T-cell (primary cell): ENCODE measurements around the gene SLC38A6. TPM values are rescaled to one million over a fixed set of nuclear protein-coding genes. Genes with fewer than 3 reads are reported as not detected.

ENCODE experiments used
- ATAC-seq, 4 experiments: fragments of 200-7000 bp in 3 of 4; fragments of 150-1000 bp in 1 of 4; cut with Tn5 transposase; replicated peaks in 1 of 4; 1 replicate in 3 of 4; 2 replicates in 1 of 4; pipeline ENCODE4 v1.10.0; 2021; ENCODE audit warnings: moderate library complexity in 3 of 4, mild to moderate bottlenecking in 2 of 4, moderate number of reproducible peaks in 1 of 4
- CTCF ChIA-PET, 2 donors: fragments of 300-600 bp; sonication (Branson Sonifier 250); formaldehyde crosslinking; loops; one replicate each; lab custom pipeline; 2022; ENCODE audit warnings: antibody characterized with exemption in 2 of 2; lab: Charles Lee
- POLR2A ChIA-PET, 2 donors: fragments of 300-600 bp; sonication (Branson Sonifier 250); formaldehyde crosslinking; loops; one replicate each; lab custom pipeline; 2022; ENCODE audit warnings: antibody characterized with exemption in 2 of 2; lab: Charles Lee
- DNase-seq, 35 experiments: peaks; one replicate each; pipeline versions ENCODE4 v3.0.0 to v3.0.0-alpha.2; 2013 to 2023
- H3K27ac ChIP-seq: one replicate; pipeline ENCODE4 v1.5.1; 2013; ENCODE audit warnings: low read length
- H3K27me3 ChIP-seq, 2 experiments: replicated peaks in 1 of 2; 1 replicate in 1 of 2; 2 replicates in 1 of 2; pipeline versions ENCODE4 v1.6.1 to v1.7.0; 2013; ENCODE audit warnings: low read length in 1 of 2, mixed read lengths in 1 of 2; ENCODE audit not compliant: control insufficient read depth in 2 of 2, insufficient read depth in 2 of 2; ENCODE audit errors: extremely low read depth in 1 of 2
- H3K36me3 ChIP-seq, 2 donors: 1 replicate in 1 of 2; 2 replicates in 1 of 2; pipeline versions ENCODE4 v1.6.1 to v1.7.0; 2013; ENCODE audit warnings: low read length in 1 of 2; ENCODE audit not compliant: control insufficient read depth in 2 of 2, insufficient read depth in 1 of 2; ENCODE audit errors: extremely low read depth in 1 of 2
- H3K4me1 ChIP-seq, 2 experiments: 1 replicate in 1 of 2; 2 replicates in 1 of 2; pipeline versions ENCODE4 v1.6.1 to v1.7.0; 2013; ENCODE audit warnings: low read length in 2 of 2, mixed read lengths in 1 of 2; ENCODE audit not compliant: insufficient read depth in 2 of 2, control insufficient read depth in 1 of 2; ENCODE audit errors: extremely low read depth in 1 of 2
- H3K4me3 ChIP-seq, 2 donors: 1 replicate in 1 of 2; 2 replicates in 1 of 2; pipeline versions ENCODE4 v1.5.1 to v1.7.0; 2013; ENCODE audit warnings: mild to moderate bottlenecking in 2 of 2, low read length in 1 of 2, moderate library complexity in 1 of 2; ENCODE audit not compliant: control insufficient read depth in 1 of 2; ENCODE audit errors: extremely low read depth in 1 of 2
- H3K9me3 ChIP-seq: 2 replicates; pipeline ENCODE4 v1.7.0; 2013
- H3K27ac Mint-ChIP-seq, 2 donors: one replicate each; pipeline ENCODE4 v1.8.0; 2020 to 2021; ENCODE audit warnings: mild to moderate bottlenecking in 2 of 2, mixed read lengths in 2 of 2
- H3K27me3 Mint-ChIP-seq, 2 donors: one replicate each; pipeline ENCODE4 v1.8.0; 2021 to 2022; ENCODE audit warnings: mixed read lengths in 2 of 2
- H3K36me3 Mint-ChIP-seq: one replicate; pipeline ENCODE4 v1.8.0; 2021; ENCODE audit warnings: mixed read lengths
- H3K4me1 Mint-ChIP-seq, 3 donors: one replicate each; pipeline ENCODE4 v1.8.0; 2020 to 2022; ENCODE audit warnings: mixed read lengths in 3 of 3, mild to moderate bottlenecking in 1 of 3
- H3K4me3 Mint-ChIP-seq, 3 donors: one replicate each; pipeline ENCODE4 v1.8.0; 2020 to 2022; ENCODE audit warnings: mild to moderate bottlenecking in 3 of 3, mixed read lengths in 3 of 3, moderate library complexity in 3 of 3
- H3K9me3 Mint-ChIP-seq, 3 donors: one replicate each; pipeline ENCODE4 v1.8.0; 2020 to 2022; ENCODE audit warnings: mixed read lengths in 3 of 3
- WGBS: methylation state at CpG from one replicate; pipeline ENCODE4 v1.1.5; 2013; ENCODE audit warnings: missing lambda C conversion rate; ENCODE audit not compliant: insufficient coverage; 5-methylcytosine and 5-hydroxymethylcytosine counted together
- total RNA-seq, 35 experiments: library from RNA in 6 of 35; stranded (reverse) in 6 of 35; fragments of 120-200 nt in 1 of 35; gene quantifications; one replicate each; pipeline versions ENCODE4 v1.2.1 to v1.2.4 and lab custom pipeline; 2013 to 2026

The SLC38A6 gene
- total RNA-seq, 5 donors from 2014 or later (not counting 1 experiment from before 2014, with no cell fraction given): 11.1 to 20.3 (median 14.2) TPM

GRCh38 chr14:60973070-60973469 is 8.0 kb upstream of the SLC38A6 start:
- ChIA-PET POLR2A (no interaction called here), CTCF (no interaction called here)
- Histone ChIP-seq H3K4me1 (no peaks in the 10 kb centered on the region), H3K27me3 (no peaks in the 10 kb centered on the region), H3K36me3 (peaks cover 0 to 5% of the 10 kb centered on the region in 2 donors), H3K27ac (no peak overlapping the region), H3K9me3 (no peaks in the 10 kb centered on the region), H3K4me3 (no peak overlapping the region)
- WGBS: 100% methylated on average over 1 of the region's 3 CpGs
- H3K9me3 Mint-ChIP-seq: no peaks in the 10 kb centered on the region
- no peak overlapping the region for H3K4me3 Mint-ChIP-seq
- DNase-seq: no peak
- no peak for ATAC-seq
- H3K27me3 Mint-ChIP-seq: no peaks in the 10 kb centered on the region
- peaks cover 7 to 23% (median 9%) of the 10 kb centered on the region in 3 donors for H3K4me1 Mint-ChIP-seq
- peaks cover 19% of the 10 kb centered on the region for H3K36me3 Mint-ChIP-seq
- H3K27ac Mint-ChIP-seq: peak overlapping the region in 1 of 2 donors; percentile 23

- Mint-ChIP-seq H3K27me3 (no peaks in the 10 kb centered on the region), H3K36me3 (peaks cover 19% of the 10 kb centered on the region), H3K9me3 (no peaks in the 10 kb centered on the region), H3K27ac (no peak overlapping the region), H3K4me1 (peaks cover 14 to 30% (median 14%) of the 10 kb centered on the region in 3 donors), H3K4me3 (no peak overlapping the region)
- DNase-seq (no peak), ATAC-seq (no peak)
- CTCF ChIA-PET: no interaction called here
- POLR2A ChIA-PET: no interaction called here
- Histone ChIP-seq H3K9me3 (no peaks in the 10 kb centered on the region), H3K27ac (no peak overlapping the region), H3K36me3 (peaks cover 0 to 5% of the 10 kb centered on the region in 2 donors), H3K4me1 (no peaks in the 10 kb centered on the region), H3K27me3 (no peaks in the 10 kb centered on the region), H3K4me3 (no peak overlapping the region)
- no CpG with 5 or more reads among the region's 6 CpGs for WGBS
Measured at GRCh38 chr14:60974090-60974651, 6.9 kb upstream of the SLC38A6 start.

GRCh38 chr14:60975551-60975950 is 5.5 kb upstream of the SLC38A6 start:
- ChIA-PET POLR2A (interaction anchor here in 1 of 2 donors (0.6 kb wide), 1 partner anchor 106 kb away, joined by 3 read pairs; no protein-coding TSS in a partner anchor), CTCF (no interaction called here)
- DNase-seq: no peak
- H3K27me3 ChIP-seq: no peaks in the 10 kb centered on the region
- Mint-ChIP-seq H3K27me3 (no peaks in the 10 kb centered on the region), H3K4me1 (peaks cover 19 to 30% (median 20%) of the 10 kb centered on the region in 3 donors), H3K4me3 (no peak overlapping the region), H3K27ac (peak overlapping the region in 1 of 2 donors; percentile 17), H3K36me3 (peaks cover 19% of the 10 kb centered on the region), H3K9me3 (no peaks in the 10 kb centered on the region)
- no peaks in the 10 kb centered on the region for H3K9me3 ChIP-seq
- H3K4me3 ChIP-seq: no peak overlapping the region
- H3K4me1 ChIP-seq: peaks cover 0 to 6% of the 10 kb centered on the region in 2 experiments
- 100% methylated on average over 1 of the region's 2 CpGs for WGBS
- peaks cover 0 to 5% of the 10 kb centered on the region in 2 donors for H3K36me3 ChIP-seq
- H3K27ac ChIP-seq: no peak overlapping the region
- no peak for ATAC-seq

- Histone ChIP-seq H3K4me3 (no peak overlapping the region), H3K4me1 (peaks cover 12 to 19% of the 10 kb centered on the region in 2 experiments), H3K36me3 (peaks cover 0 to 5% of the 10 kb centered on the region in 2 donors), H3K27ac (no peak overlapping the region), H3K27me3 (no peaks in the 10 kb centered on the region), H3K9me3 (no peaks in the 10 kb centered on the region)
- ChIA-PET POLR2A (interaction anchor here in 1 of 2 donors (0.7 kb wide), 1 partner anchor 1790 kb away, joined by 3 read pairs; no protein-coding TSS in a partner anchor), CTCF (no interaction called here)
- Mint-ChIP-seq H3K9me3 (no peaks in the 10 kb centered on the region), H3K27me3 (no peaks in the 10 kb centered on the region), H3K27ac (peak overlapping the region in 1 of 2 donors; percentile 19), H3K4me1 (peaks cover 19 to 30% (median 20%) of the 10 kb centered on the region in 3 donors), H3K36me3 (peaks cover 9% of the 10 kb centered on the region), H3K4me3 (no peak overlapping the region)
- DNase-seq (no peak), ATAC-seq (no peak)
- WGBS: no CpG with 5 or more reads among the region's 2 CpGs
Measured at GRCh38 chr14:60977847-60978246, 3.2 kb upstream of the SLC38A6 start.

- DNase-seq (peak in 1 of 35 experiments; percentile 8), ATAC-seq (no peak)
- H3K27ac ChIP-seq: peak overlapping the region; percentile 94
- no peaks in the 10 kb centered on the region for H3K27me3 Mint-ChIP-seq
- WGBS: no CpG with 5 or more reads among the region's 12 CpGs
- ChIA-PET CTCF (interaction anchor here in 1 of 2 donors (0.6 to 1.4 kb wide), 3 partner anchors 299 to 715 kb away, joined by 3 to 4 read pairs (median 3); no protein-coding TSS in a partner anchor), POLR2A (no interaction called here)
- H3K4me3 ChIP-seq: peak overlapping the region; percentile 99
- no peak overlapping the region for H3K27ac Mint-ChIP-seq
- peaks cover 0 to 8% of the 10 kb centered on the region in 2 donors for H3K36me3 ChIP-seq
- H3K4me1 ChIP-seq: peaks cover 12 to 19% of the 10 kb centered on the region in 2 experiments
- H3K36me3 Mint-ChIP-seq: peaks cover 15% of the 10 kb centered on the region
- H3K27me3 ChIP-seq: no peaks in the 10 kb centered on the region
- H3K9me3 Mint-ChIP-seq: no peaks in the 10 kb centered on the region
- H3K4me3 Mint-ChIP-seq: no peak overlapping the region
- peaks cover 21 to 27% (median 23%) of the 10 kb centered on the region in 3 donors for H3K4me1 Mint-ChIP-seq
- H3K9me3 ChIP-seq: no peaks in the 10 kb centered on the region
Measured at GRCh38 chr14:60981633-60982455, 799 bp downstream of the SLC38A6 start.

- peaks cover 0 to 12% of the 10 kb centered on the region in 2 donors for H3K36me3 ChIP-seq
- ChIA-PET POLR2A (no interaction called here), CTCF (interaction anchor here in 1 of 2 donors (0.7 kb wide), 1 partner anchor 309 kb away, joined by 3 read pairs; no protein-coding TSS in a partner anchor)
- H3K27ac Mint-ChIP-seq: no peak overlapping the region
- no peak overlapping the region for H3K4me3 ChIP-seq
- peaks cover 12 to 19% of the 10 kb centered on the region in 2 experiments for H3K4me1 ChIP-seq
- peaks cover 7 to 16% (median 12%) of the 10 kb centered on the region in 3 donors for H3K4me1 Mint-ChIP-seq
- ATAC-seq (no peak), DNase-seq (no peak)
- no peaks in the 10 kb centered on the region for H3K9me3 ChIP-seq
- H3K9me3 Mint-ChIP-seq: no peaks in the 10 kb centered on the region
- H3K27me3 ChIP-seq: no peaks in the 10 kb centered on the region
- peaks cover 19% of the 10 kb centered on the region for H3K36me3 Mint-ChIP-seq
- no peaks in the 10 kb centered on the region for H3K27me3 Mint-ChIP-seq
- WGBS: no CpG with 5 or more reads among the region's 1 CpG
- no peak overlapping the region for H3K4me3 Mint-ChIP-seq
- H3K27ac ChIP-seq: no peak overlapping the region
Measured at GRCh38 chr14:60984196-60984595, 3.2 kb downstream of the SLC38A6 start.
